HepG2 (cell line): ENCODE data around the gene KISS1R. TPM values are rescaled to one million over a fixed set of nuclear protein-coding genes. Genes with fewer than 3 reads are reported as not detected.

Experiments
- ATF1 ChIP-seq: IDR thresholded peaks from 2 replicates; pipeline ENCODE4 v1.6.1; 2016; ENCODE audit warnings: mild to moderate bottlenecking, control low read depth
- DNMT1 ChIP-seq: sonication (generic); formaldehyde crosslinking; IDR thresholded peaks from 2 replicates; pipeline ENCODE4 v1.5.1; 2020; ENCODE audit warnings: mild to moderate bottlenecking, missing genetic modification reagents
- ETV6 ChIP-seq: sonication (generic); formaldehyde crosslinking; conservative IDR thresholded peaks from 2 replicates; pipeline ENCODE4 v1.4.0; 2020; ENCODE audit warnings: missing genetic modification reagents
- HNF1B ChIP-seq: sonication (generic); formaldehyde crosslinking; IDR thresholded peaks from 2 replicates; pipeline ENCODE4 v1.5.1; 2020; ENCODE audit warnings: mild to moderate bottlenecking, moderate library complexity, missing genetic modification reagents
- HNRNPH1 ChIP-seq: fragments of 200-400 bp; formaldehyde crosslinking; optimal IDR thresholded peaks from 2 replicates; pipeline ENCODE3; 2017; ENCODE audit warnings: mild to moderate bottlenecking, low read depth, low read length
- IKZF5 ChIP-seq: IDR thresholded peaks from 2 replicates; pipeline ENCODE4 v1.6.1; 2018; ENCODE audit warnings: missing genetic modification reagents, mild to moderate bottlenecking, missing compliant biosample characterization
- JUNB ChIP-seq: sonication (generic); formaldehyde crosslinking; IDR thresholded peaks from 2 replicates; pipeline ENCODE4 v1.8.0; 2022; ENCODE audit warnings: missing genetic modification reagents, mild to moderate bottlenecking, borderline replicate concordance
- RBAK ChIP-seq: sonication (generic); formaldehyde crosslinking; IDR thresholded peaks from 2 replicates; pipeline ENCODE4 v1.5.1; 2020; ENCODE audit warnings: mild to moderate bottlenecking, missing genetic modification reagents
- SRSF9 ChIP-seq: fragments of 200-400 bp; formaldehyde crosslinking; IDR thresholded peaks from 2 replicates; pipeline ENCODE4 v1.6.1; 2018; ENCODE audit warnings: borderline replicate concordance, mild to moderate bottlenecking, low read depth, low read length; ENCODE audit not compliant: insufficient read depth, poor library complexity, severe bottlenecking
- SUZ12 ChIP-seq: fragments of 150-350 bp; IDR thresholded peaks from 2 replicates; pipeline ENCODE4 v1.6.1; 2014; ENCODE audit warnings: low read depth, low read length
- ZNF512 ChIP-seq: sonication (generic); formaldehyde crosslinking; IDR thresholded peaks from 2 replicates; pipeline ENCODE4 v1.4.0; 2020; ENCODE audit warnings: mild to moderate bottlenecking, missing genetic modification reagents
- ZNF572 ChIP-seq: sonication (generic); formaldehyde crosslinking; IDR thresholded peaks from 2 replicates; pipeline ENCODE4 v1.5.1; 2020; ENCODE audit warnings: mild to moderate bottlenecking, missing genetic modification reagents
- ZNF615 ChIP-seq: sonication (generic); formaldehyde crosslinking; IDR thresholded peaks from 2 replicates; pipeline ENCODE4 v1.5.0; 2020; ENCODE audit warnings: mild to moderate bottlenecking, missing genetic modification reagents, borderline replicate concordance
- ZNF737 ChIP-seq: sonication (generic); formaldehyde crosslinking; IDR thresholded peaks from 2 replicates; pipeline ENCODE4 v1.5.0; 2020; ENCODE audit warnings: missing genetic modification reagents, mild to moderate bottlenecking, borderline replicate concordance
- polyA plus RNA-seq, 8 experiments: library from polyadenylated mRNA; depleted of rRNA in 3 of 8; stranded (reverse) in 7 of 8; unstranded in 1 of 8; fragments of >200 nt; fragmentation: Illumina TruSeq in 4 of 8; extraction: Trizol in 4 of 8; gene quantifications; 2 replicates each; pipeline versions ENCODE4 v1.2.1 to v1.2.3, GENCODE V29; 2011 to 2016; ENCODE audit warnings: low read depth in 4 of 8, missing spikeins in 1 of 8, mixed read lengths in 1 of 8; ENCODE audit not compliant: insufficient read depth in 1 of 8
- total RNA-seq, 5 experiments: library from RNA; depleted of rRNA; stranded (reverse); fragments of >200 nt; fragmentation: Illumina TruSeq; extraction: Trizol; gene quantifications; 2 replicates each; pipeline ENCODE4 v1.2.3, GENCODE V29; 2016; ENCODE audit warnings: low read depth in 1 of 5
- TF ChIP-seq, protein P1 (sequence below): IDR thresholded peaks from 2 replicates; pipeline ENCODE4 v1.6.1; 2016; ENCODE audit warnings: mild to moderate bottlenecking, missing biosample characterization, missing genetic modification reagents
- TF ChIP-seq, protein P2 (sequence below): IDR thresholded peaks from 2 replicates; pipeline ENCODE4 v1.4.0; 2020; ENCODE audit warnings: mild to moderate bottlenecking, missing genetic modification reagents

KISS1R gene
- total and polyA plus RNA-seq, 2 of the 13 experiments (the other 11 are each of a cell fraction or from before 2014, with no cell fraction given) = 1.1 to 10.2 TPM

DNA sequence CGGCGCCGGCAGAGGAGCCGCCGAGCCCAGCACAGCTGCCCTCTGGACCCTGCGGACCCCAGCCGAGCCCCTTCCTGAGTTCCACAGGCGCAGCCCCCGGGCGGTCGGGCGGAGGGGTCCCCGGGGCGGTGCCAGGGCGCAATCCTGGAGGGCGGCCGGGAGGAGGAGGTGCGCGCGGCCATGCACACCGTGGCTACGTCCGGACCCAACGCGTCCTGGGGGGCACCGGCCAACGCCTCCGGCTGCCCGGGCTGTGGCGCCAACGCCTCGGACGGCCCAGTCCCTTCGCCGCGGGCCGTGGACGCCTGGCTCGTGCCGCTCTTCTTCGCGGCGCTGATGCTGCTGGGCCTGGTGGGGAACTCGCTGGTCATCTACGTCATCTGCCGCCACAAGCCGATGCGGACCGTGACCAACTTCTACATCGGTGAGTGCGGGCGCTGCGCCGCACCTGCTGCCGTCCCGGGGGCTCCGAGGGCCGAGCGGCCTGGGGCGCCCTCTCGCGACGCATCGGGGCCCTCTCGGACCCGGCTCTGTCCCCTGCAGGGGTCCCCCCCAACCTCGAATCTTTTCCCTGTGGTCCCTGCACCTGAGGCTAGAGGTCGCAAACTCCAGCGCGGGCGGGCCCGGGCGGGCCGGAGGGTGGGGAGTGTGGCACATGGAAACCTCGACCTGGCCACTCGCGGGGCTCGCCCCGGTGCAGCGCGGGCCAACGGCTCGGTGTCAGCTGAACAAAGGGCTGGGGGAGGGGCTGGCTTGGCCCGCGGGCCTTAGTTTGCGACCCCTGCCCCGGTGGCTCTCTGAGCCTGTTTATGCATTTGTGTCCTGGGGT is at the start of gene KISS1R (continued):
- TF ChIP-seq HNF1B (CRISPR knock-in tag) = no peak
- TF ChIP-seq RBAK (CRISPR knock-in tag) = no peak
- no peak for TF ChIP-seq IKZF5 (CRISPR knock-in tag)
- TF ChIP-seq, protein P1, sequence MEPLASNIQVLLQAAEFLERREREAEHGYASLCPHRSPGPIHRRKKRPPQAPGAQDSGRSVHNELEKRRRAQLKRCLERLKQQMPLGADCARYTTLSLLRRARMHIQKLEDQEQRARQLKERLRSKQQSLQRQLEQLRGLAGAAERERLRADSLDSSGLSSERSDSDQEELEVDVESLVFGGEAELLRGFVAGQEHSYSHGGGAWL (CRISPR knock-in tag) = no peak; the same call in none of the 2 replicates
- peak; percentile 72 for TF ChIP-seq DNMT1 (CRISPR knock-in tag)
- no peak for TF ChIP-seq SRSF9
- TF ChIP-seq ZNF737 (CRISPR knock-in tag) = no peak
- TF ChIP-seq ZNF572 (CRISPR knock-in tag) = no peak
- TF ChIP-seq SUZ12 = no peak
- TF ChIP-seq ZNF512 (CRISPR knock-in tag) = no peak
- no peak; the same call in 1 of the 2 replicates for TF ChIP-seq ETV6 (CRISPR knock-in tag)
- TF ChIP-seq HNRNPH1 = no peak
- TF ChIP-seq ATF1 (CRISPR knock-in tag) = no peak
- TF ChIP-seq, protein P2, sequence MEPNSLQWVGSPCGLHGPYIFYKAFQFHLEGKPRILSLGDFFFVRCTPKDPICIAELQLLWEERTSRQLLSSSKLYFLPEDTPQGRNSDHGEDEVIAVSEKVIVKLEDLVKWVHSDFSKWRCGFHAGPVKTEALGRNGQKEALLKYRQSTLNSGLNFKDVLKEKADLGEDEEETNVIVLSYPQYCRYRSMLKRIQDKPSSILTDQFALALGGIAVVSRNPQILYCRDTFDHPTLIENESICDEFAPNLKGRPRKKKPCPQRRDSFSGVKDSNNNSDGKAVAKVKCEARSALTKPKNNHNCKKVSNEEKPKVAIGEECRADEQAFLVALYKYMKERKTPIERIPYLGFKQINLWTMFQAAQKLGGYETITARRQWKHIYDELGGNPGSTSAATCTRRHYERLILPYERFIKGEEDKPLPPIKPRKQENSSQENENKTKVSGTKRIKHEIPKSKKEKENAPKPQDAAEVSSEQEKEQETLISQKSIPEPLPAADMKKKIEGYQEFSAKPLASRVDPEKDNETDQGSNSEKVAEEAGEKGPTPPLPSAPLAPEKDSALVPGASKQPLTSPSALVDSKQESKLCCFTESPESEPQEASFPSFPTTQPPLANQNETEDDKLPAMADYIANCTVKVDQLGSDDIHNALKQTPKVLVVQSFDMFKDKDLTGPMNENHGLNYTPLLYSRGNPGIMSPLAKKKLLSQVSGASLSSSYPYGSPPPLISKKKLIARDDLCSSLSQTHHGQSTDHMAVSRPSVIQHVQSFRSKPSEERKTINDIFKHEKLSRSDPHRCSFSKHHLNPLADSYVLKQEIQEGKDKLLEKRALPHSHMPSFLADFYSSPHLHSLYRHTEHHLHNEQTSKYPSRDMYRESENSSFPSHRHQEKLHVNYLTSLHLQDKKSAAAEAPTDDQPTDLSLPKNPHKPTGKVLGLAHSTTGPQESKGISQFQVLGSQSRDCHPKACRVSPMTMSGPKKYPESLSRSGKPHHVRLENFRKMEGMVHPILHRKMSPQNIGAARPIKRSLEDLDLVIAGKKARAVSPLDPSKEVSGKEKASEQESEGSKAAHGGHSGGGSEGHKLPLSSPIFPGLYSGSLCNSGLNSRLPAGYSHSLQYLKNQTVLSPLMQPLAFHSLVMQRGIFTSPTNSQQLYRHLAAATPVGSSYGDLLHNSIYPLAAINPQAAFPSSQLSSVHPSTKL (CRISPR knock-in tag) = peak; percentile 60
- TF ChIP-seq JUNB = no peak
- peak; percentile 21; the same call in 1 of the 2 replicates for TF ChIP-seq ZNF615 (CRISPR knock-in tag)
